ENCODE measurements around the gene CEP43.

DNA sequence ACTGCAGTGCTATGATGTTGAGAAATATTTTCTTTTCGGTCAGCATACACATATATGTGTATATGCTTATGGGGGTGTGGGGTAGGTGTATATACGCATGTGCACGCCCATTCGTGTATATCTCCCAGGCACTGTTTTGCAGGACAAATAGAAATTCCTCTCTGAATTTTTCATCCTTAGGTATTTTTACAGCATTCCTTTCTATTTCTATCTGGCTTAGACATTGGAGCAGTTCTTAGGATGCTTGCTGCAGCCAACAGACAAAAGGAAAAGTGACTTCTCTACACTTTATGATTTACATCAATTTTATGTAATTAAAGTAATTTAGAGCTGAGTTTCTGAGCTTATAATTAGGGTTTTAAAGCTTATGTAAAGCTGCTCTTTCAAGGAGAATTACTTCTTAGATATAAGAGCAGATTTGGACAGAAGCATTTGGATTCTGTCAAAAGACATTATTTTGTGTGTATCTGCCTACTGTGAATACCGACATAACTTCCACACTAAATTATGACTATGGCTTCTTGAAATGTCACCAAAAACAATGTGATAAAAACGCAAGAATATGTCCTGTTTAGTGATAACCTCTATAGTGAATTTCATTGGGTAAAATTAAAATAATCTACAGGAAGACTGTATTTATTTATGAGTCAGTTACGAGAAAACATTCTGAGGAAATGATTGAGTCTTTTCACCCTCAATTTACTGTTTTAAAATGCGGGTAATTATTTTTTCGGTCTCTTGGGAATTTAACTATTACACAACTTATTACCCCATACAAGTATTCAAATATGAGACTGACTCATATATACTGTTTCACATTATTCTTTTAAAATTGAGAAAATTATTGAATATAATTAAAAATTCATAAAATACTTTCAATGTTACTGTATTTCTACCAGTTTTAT lies 21.3 kb upstream of the CEP43 start:
- TF ChIP-seq GATA2 (IDR thresholded peaks at IDR 0.05; ENCODE audit: low read depth, low read length) (no peak), GATA3 (IDR thresholded peaks at IDR 0.05; ENCODE audit: low read depth, low read length) (no peak)
